CD4-positive, alpha-beta T cell treated with Interleukin-10 for 1 hour (primary cell): ENCODE data around the gene PAX4.
"Not testable (repeated sequence)": the region's sequence is repeated elsewhere in the genome, so short reads cannot be mapped to it uniquely, and the experiment has no call there.

Source experiments
- DNase-seq: peaks from one replicate; pipeline ENCODE4 v3.0.0-alpha.2; 2020

The PAX4 gene

GRCh38 chr7:127584648-127585043, 33.3 kb downstream of the PAX4 start:
- no peak for DNase-seq

GRCh38 chr7:127582361-127582760, 35.6 kb downstream of the PAX4 start:
- DNase-seq, result no peak

DNA sequence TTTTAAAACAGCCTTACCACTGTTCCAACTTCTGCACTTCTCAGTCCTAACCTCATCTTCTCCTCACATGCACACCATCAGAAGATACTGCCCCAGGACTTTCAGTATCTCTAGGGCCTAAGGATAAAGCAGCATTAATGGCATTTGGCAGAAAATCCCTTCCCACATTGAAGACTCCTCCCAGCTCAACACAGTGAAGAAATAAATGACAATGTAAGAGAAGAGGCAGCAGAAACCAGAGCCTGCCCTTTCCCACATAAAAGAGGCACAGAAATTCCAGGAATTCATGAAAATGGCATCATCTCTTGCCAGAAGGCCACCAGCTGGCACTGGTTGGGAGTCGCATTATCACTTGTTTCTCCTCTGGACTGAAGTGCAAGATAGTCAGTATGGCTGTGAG, 36.2 kb downstream of the PAX4 start:
- DNase-seq, result no peak

GRCh38 chr7:127580612-127581011, 37.3 kb downstream of the PAX4 start:
- no peak for DNase-seq

DNA sequence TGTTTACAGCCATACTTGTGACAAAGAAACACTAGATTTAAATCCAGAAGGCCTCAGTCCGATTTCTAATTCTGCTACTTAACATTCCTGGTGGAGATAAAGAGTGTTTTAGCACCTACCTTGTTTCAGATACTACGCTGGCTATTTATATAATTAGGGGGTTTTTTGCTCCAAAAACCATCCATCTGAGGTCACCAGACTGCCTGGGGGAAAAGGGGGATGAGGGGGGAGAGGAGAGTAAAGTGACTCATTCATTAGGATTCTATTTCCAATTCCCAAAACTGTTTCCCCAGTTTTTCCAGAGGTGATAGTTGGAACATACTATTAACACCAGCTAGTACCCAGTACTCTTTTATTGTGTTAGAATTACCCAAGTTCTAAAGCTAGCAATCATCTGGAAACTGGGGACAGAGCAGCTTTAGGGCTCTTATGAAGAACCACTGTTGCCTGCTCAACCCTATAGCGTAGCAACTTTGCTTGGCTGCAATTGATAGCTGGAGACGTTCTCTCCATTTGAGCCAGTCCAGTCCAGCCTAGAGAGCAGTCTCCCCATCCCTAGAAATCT, 39.1 kb downstream of the PAX4 start:
- no peak for DNase-seq

DNA sequence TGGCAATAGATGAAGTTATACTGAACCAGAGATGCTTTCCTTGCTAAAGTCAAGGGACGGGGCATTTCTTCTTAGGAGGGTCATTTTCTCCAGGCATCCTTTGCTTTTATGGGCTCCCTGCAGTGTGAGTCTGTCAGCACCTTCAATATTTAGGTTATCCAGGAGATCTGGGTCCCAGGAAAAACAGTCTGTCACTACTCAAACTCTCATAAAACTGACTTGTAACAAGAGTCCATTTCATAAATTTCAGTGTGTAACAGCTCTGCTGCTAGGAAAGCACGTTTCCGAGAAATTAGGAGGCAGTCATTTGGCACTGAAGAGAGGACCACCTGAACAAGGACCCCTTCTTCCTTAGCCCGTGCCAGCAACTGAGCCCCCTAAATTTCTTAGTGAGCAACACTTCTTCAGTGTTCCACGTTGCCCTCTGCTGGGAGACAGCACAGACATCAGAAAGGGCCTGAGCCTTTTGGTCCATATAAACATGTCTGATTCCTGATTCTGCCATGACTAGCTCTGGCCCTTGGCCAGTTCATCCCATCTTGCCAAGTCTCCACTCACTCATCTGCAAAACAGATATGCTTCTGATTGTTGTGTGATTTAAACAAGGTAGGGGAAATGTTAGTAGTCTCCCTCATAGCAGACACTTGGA, 39.8 kb downstream of the PAX4 start:
- no peak for DNase-seq

- no peak for DNase-seq
Observed at GRCh38 chr7:127571741-127572505, 46.0 kb downstream of the PAX4 start.

DNA sequence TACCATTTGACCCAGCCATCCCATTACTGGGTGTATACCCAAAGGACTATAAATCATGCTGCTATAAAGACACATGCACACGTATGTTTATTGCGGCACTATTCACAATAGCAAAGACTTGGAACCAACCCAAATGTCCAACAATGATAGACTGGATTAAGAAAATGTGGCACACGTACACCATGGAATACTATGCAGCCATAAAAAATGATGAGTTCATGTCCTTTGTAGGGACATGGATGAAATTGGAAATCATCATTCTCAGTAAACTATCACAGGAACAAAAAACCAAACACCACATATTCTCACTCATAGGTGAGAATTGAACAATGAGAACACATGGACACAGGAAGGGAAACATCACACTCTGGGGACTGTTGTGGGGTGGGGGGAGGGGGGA, 49.9 kb downstream of the PAX4 start:
- DNase-seq, result not testable (repeated sequence)

GRCh38 chr7:127566242-127566641, 51.7 kb downstream of the PAX4 start:
- DNase-seq, result no peak
